Measurements from ENCODE around the gene NAB2. TPM values are rescaled to one million over a fixed set of nuclear protein-coding genes. Genes with fewer than 3 reads are reported as not detected.

NAB2 gene
- total and polyA plus RNA-seq, 9 of the 15 experiments (the other 6 are each of a cell fraction or from before 2014, with no cell fraction given): 0.45 to 40.9 (median 20.4) TPM

- TF ChIP-seq REST (IDR thresholded peaks at IDR 0.05; ENCODE audit: borderline replicate concordance): peak; percentile 97
- TF ChIP-seq REST (CRISPR knock-in tag; IDR thresholded peaks at IDR 0.05; ENCODE audit: low read depth): peak; percentile 90
- peak; percentile 93 for TF ChIP-seq EHMT2 (IDR thresholded peaks at IDR 0.05)
- TF ChIP-seq MIER1 (IDR thresholded peaks at IDR 0.05; ENCODE audit: low read depth): peak; percentile 89
- no peak for TF ChIP-seq MEIS2 (IDR thresholded peaks at IDR 0.05; ENCODE audit: partially characterized antibody)
- no peak for TF ChIP-seq THRAP3 (IDR thresholded peaks at IDR 0.05; ENCODE audit: borderline replicate concordance)
Observed at GRCh38 chr12:57049890-57050289, 39.0 kb upstream of the NAB2 start, which contains the start of gene MYO1A (continued).

Measured in K562 (cell line).